GM21529 (cell line): Measurements from ENCODE around the gene PPP1R16B.

ENCODE experiments used
- ATAC-seq: cut with Tn5 transposase; IDR thresholded peaks from one replicate; pipeline ENCODE4 v1.9.1; 2021; ENCODE audit not compliant: unreplicated experiment

The PPP1R16B gene

DNA sequence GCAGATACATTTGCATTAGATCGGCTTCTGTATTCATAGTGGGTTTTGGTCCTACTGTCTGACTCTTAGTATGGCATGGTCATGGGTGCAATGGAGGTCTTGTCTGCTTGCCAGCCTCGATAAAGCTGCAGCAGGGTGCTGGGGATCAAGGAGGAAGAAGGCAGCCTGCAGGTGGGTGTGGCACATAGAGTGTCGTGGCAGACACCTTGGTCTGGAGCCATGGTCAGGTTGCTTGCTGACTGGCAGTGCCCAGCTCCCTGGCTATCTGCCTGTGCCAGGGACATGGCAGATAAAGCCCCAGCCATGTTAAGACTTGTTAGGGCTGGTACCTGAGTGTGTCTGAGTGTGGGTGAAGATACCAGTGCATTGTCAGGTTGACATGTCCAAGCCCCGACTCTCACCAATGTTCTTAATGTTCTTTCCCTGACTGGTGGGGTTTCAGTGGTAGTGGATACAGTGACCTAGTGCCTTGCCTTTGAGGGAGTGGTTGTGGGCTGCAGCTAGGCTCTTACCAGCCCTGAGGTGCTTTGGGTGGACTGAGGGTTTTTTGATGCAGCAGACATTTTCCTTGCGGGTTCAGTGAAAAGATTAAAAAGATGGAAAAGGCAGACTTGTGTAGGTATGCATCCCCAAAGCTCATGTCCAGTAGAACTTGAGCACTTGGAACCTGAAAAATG lies 122.5 kb downstream of the PPP1R16B start:
- ATAC-seq: no peak

DNA sequence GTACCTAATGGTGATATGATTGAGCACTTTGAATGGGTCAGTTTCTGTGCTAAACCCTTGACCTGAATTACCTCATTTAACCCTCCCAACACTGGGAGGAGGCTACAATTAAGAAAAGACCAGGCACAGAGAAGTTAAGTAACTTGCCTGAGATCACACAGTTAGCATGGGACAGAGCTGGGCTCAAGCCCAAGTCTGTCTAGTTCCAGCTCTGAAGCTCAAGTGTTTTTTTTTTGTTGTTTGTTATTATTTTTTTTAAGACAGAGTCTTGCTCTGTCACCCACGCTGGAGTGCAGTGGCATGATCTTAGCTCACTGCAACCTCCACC lies 124.7 kb downstream of the PPP1R16B start:
- ATAC-seq: no peak

DNA sequence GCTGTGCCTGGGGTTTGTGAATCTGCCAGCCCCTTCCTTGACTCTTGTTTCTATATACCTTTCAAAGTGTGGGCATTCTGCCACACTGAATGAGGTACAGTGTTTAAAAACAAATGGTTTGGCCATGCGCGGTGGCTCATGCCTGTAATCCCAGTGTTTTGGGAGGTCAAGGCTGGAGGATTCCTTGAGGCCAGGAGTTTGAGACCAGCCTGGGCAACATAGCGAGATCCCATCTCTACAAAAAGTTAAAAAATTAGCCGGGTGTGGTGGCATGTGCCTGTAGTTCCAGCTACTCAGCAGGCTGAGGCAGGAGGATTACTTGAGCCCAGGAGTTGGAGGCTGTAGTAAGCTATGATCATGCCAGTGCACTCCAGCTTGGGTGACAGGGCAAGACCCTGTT lies 126.5 kb downstream of the PPP1R16B start:
- no peak for ATAC-seq

GRCh38 chr20:38932457-38933120 lies 127.1 kb downstream of the PPP1R16B start:
- ATAC-seq: no peak

DNA sequence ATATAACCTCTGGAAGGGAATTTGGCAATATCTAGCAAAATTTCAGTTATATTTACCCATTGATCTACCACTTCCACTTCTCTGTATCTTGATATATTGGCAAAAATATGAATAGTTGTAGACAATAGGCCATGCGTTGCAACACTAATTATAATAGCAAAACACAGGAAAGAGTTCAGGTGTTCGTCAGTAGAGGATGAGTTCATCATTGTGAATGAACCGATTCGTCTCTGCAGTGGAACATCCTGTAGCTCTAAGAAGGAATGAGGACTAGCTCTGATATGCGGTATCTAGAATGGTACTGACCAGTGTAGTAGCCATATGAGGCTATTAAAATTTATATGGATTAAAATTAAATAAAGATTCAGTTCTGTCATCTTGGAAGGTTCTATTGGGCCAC lies 129.0 kb downstream of the PPP1R16B start:
- no peak for ATAC-seq

GRCh38 chr20:38935285-38935684 lies 129.8 kb downstream of the PPP1R16B start:
- ATAC-seq: no peak

DNA sequence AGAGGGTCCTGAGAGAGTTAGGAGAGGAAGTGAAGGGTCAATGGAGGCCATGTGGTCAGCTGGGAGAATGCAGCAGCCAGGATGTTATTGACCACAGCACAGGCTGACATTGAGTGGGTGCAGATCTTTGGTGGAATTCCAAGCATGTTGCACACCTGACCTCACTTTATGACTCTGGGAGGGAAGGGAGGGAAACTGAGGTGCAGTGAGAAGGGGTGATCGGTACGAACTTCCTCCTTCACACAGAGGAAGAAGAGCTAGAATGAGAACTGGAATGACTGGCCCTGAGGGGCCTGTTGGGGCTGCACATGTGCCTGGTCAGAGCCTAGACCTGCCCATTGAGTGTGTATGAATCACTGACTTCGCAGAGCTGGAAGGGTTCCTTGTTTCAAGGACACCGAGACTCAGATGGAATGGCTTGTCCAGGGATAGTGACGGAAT lies 130.5 kb downstream of the PPP1R16B start:
- no peak for ATAC-seq

GRCh38 chr20:38937000-38937399 lies 131.5 kb downstream of the PPP1R16B start:
- no peak for ATAC-seq

DNA sequence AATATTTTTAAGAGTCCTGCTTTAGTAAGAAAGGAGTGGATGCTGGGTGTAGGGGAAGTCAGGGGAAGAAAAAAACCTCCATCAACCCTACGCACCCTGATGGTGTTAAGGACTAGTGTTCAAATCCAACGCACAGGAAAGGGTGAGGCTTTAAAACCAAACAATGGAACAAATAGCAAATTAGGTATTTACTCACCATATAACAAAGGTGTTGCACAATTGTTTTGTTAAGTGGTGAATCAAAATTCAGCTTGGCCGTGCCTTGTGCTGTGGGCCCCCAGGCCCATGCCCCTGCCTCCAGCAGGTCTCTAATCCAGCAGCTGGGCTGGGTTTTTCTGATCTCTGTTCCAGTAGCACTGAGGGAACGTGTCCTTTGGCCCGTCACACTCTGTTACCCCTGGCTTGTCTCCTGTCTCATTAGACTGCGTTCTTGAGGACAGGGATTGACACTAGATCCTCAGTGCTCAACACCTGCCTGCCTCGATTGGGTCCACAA lies 132.5 kb downstream of the PPP1R16B start:
- ATAC-seq: no peak

DNA sequence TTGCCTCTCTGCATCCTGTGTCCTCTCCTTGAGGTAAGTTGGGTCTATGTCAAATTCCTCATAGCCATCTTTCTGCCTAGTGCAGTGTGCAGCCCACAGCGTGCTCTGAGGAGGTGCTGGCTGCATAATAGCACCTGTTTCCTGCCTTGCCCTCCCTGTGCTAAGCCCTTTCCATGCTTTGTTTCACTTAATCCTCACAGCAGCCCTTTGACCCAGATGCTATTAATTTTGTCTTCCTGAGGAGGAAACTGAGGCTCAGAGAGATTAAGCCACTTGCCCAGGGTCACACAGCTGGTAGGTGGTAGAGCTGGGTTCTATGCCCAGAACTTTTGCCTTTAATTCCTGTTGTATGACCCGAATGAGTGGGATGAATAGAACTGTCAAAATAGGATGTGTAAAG lies 134.2 kb downstream of the PPP1R16B start:
- no peak for ATAC-seq

DNA sequence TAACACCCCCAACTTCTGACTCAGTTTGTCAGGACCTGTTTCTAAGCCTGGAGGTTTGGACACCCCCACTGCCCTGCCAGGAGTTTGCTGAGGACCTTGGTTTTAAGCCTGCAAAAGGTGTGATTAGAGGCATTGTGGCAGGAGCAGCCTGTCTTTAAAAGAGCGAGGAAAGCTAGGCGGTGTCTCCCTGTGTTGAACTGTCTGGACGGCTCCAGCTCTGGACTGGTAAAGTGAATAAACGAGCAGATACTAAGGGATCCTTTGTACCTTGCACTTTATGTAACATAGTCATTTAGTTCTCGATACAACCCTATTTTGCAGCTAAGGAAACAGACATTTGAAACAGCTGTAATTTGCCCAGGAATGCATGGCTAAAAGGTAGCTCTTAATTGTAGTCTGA lies 135.1 kb downstream of the PPP1R16B start:
- no peak for ATAC-seq

DNA sequence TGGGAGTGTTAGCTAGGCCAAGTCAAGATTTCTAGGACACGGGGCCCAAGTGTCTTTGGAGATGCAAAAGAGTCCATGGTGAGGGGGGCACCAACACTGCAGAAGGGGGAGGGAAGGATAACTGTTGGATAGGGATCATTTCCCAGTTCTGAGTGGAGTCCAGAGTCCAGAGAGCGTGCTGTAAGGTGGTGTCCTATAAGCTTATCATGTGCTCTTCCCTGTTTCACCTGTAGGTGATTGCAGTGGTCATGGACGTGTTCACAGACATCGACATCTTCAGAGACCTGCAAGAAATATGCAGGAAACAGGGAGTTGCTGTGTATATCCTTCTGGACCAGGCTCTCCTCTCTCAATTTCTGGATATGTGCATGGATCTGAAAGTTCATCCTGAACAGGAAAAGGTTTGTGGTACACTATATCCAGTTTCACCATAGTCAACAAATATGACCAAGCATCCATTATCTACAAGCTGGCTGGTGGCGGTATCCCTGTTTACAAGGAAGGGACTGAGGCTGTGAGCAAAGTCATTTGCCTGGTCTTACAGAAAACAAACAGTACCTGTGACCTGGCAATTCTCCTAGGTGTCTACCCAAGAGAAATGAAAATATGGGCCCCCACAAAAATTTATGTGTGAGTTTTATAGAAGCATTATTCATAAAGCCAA lies 136.4 kb downstream of the PPP1R16B start:
- ATAC-seq: no peak

GRCh38 chr20:38945012-38945411 lies 139.5 kb downstream of the PPP1R16B start:
- ATAC-seq: no peak

DNA sequence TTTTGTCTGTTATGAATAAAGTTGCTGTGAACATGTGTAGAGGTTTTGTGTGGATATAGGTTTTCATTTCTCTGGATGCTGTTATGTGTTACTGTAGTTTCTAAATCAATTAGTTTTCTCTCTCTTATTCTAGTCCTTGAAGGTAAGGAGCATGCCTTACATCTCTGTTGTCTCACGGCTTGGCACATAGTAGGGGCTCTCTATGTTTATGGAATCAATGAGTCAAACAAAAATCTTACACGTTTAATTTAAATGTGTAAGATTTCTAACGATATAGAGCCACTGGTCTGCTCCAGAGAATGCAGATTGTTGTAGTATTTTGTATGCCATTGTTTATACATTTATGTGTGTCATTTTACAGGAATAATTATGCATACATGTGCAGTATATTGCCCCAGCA lies 141.3 kb downstream of the PPP1R16B start:
- ATAC-seq: no peak

- ATAC-seq: no peak
Observed at GRCh38 chr20:38947931-38948362, 142.4 kb downstream of the PPP1R16B start.

GRCh38 chr20:38950254-38950653 lies 144.8 kb downstream of the PPP1R16B start:
- no peak for ATAC-seq

DNA sequence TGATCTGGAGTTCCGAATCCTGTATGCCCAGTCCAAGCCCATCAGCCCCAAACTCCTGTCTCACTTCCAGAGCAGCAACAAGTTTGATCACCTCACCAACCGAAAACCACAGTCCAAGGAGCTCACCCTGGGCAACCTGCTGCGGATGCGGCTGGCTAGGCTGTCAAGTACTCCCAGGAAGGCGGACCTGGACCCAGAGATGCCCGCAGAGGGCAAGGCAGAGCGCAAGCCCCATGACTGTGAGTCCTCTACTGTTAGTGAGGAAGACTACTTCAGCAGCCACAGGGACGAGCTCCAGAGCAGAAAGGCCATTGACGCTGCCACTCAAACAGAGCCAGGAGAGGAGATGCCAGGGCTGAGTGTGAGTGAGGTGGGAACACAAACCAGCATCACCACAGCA lies 146.1 kb downstream of the PPP1R16B start:
- ATAC-seq: no peak

GRCh38 chr20:38952153-38952552 lies 146.7 kb downstream of the PPP1R16B start:
- ATAC-seq: no peak

DNA sequence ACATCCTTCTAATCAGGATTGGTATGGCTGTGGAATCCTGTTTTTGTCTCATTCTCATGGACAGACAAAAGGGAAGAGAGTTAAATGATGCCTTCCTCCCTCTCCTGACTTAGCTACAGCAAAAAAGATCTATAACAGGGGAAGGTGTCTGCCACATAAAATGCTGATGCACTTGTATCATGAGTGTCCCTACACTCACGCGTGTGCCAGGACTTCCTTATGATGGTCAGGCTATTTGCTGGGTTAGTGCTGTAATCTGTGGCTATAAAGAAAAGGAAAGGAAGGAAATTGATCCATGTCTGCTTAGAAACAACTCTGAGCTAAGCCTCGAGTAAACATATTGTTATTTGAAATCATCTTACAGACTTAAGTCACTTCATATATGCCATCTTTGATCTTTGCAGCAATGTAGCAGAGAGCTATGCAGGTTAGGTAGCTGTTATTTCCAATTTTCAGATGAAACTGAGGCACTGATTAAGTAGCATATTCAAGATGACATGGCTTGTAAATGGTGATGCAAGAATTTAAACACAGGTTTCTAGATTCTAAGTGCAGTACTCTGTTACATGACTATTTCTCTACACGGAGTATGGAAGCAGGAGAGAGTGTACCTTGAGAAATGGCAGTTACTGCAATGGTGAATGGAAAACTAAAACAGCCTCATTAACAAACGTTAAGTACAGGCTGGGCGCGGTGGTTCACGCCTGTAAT lies 148.3 kb downstream of the PPP1R16B start:
- no peak for ATAC-seq

DNA sequence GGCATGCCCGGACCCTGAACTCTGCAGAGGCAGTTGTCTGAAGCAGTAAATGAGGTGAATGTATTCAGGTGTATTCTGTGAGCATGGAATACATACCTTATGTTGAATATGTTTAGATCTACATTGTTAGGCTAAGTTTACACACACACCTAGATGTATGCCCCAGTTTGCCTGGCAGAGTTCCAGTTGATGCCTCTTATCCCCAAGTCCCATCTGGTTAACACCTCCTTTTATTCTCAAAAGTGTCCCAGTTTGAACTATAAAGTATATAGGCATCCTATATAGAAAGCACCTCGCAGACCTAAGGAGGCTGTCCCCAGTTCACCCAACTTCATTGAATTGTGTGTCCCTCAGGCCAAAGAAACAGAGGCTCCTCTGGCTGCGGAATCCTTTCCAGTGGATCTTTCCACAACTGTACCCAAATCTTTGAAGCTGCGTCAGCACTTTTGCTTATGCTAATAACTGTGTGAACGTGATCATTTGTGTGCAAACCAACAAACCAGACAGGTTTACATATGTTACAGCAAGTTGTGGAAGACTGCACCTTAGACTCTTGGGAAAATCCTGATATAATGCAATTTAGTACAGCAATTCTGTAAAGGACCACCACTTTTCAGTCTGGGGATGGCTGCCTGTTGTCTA lies 151.9 kb downstream of the PPP1R16B start:
- no peak for ATAC-seq

DNA sequence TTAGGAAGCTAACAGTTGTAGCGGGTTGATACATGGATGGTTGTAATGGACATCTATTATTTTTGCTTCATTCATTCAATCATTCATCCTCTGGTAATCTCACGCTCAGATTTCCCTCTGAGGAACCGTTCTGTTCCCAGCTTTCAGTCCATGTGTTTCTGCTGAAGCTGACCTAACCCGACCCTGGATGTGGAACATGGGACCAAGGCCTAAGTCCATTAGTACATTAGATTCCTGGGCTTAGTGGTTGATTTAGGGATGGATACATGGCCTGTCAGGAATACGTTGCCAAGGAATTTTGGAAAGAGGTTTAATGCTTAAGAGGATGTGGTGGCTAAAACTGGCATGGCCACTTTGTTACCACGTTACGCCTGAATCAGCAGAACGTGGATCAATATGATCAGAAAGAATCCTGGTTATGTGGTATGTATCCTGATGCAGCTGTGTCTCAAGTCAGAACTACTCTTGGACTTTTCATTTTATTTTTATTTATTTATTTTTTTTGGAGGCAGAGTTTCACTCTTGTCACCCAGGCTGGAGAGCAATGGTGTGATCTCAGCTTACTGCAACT lies 152.5 kb downstream of the PPP1R16B start:
- no peak for ATAC-seq
